ENCODE data around the gene ATP2C2.

The ATP2C2 gene

DNA sequence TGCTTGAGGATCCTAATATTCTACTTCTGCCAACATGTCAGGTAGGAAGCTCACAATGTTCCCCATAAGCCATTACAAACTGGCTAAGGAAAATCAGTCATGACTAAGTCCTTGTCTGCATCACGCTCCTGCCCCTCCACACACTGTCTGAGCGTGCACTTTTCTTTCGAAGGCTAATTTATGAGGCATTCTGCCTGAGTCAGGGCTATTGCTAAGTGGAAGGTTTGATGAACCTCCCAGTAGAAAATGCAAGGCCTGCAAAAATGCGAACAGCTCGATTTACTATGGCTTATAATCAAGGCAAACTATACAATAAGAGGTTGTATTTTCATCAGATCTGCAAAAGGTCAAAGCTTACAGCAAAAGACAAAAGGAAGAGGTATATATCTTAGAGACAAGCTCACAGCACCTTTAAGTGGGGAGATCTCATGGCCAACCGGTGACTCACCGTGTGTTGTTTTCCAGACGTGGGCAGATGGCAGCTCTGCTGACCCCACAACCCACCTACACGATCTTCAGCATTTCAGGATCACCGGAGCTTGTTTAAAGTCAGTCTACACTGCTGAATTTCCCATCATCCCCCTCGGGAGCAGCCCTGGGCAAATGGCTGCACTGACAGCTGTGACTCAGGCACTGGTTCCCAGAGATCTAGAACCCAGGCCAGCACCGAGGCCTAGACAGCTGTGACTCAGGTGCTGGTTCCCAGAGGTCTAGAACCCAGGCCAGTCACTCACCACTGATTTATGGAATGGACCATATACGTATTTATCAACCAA lies 110.0 kb downstream of the ATP2C2 start:
- no peak for DNase-seq

GRCh38 chr16:84479716-84480450 lies 111.5 kb downstream of the ATP2C2 start:
- no peak for DNase-seq

GRCh38 chr16:84481051-84481735 lies 112.9 kb downstream of the ATP2C2 start:
- DNase-seq = no peak

GRCh38 chr16:84482001-84482891 lies 113.9 kb downstream of the ATP2C2 start:
- DNase-seq = no peak

DNA sequence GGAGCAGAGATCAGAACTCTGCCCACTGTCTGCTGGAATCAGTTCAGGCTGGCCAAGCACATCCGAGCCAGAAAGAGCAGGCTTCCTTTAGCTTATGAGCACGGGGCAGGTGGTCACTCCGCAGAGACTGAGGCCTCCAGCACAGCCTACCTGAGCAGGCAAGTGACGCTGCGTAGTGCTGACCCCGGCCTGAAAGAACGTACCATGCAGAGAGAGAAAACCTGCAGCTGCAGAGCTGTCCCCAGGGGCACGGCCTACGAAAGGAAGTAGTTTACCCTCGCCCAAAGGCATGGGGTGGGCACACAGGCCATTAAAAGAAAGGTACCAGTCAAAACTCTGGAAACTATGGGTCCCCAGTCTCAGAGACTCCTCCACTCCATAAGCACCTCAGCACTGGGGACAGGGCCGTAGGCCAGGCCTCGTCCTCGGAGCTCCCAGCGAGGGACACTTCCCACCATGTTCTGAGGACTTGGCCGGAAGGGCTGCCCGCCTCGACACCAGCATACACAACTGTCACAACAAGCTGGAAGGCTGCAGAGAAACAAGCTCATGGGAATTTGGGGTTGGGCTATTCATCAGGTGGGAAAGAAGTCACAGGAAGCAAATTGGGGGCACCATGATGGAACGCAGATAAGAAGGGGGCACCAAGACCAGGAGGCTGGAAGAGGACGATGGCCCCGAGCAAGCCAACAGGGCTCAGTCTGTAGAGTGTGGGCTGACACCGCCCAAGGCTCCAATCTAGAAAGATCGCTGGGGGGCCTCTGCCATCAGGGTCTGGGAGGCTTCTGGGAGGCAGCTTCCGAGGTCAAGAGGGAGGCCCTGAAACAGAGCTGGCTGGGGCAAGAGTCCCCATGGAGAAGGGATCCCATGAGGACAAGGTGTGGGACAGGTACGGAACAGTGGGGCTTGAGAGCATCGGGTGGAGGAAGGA lies 114.9 kb downstream of the ATP2C2 start:
- DNase-seq = no peak

- DNase-seq = no peak
Measured at GRCh38 chr16:84483882-84484565, 115.7 kb downstream of the ATP2C2 start.

- DNase-seq = no peak
Measured at GRCh38 chr16:84484579-84485254, 116.4 kb downstream of the ATP2C2 start.

GRCh38 chr16:84485255-84486010 lies 117.1 kb downstream of the ATP2C2 start:
- DNase-seq = no peak

GRCh38 chr16:84486126-84486525 lies 117.8 kb downstream of the ATP2C2 start:
- no peak for DNase-seq

GRCh38 chr16:84486551-84487235 lies 118.4 kb downstream of the ATP2C2 start:
- DNase-seq = no peak

GRCh38 chr16:84487358-84487757 lies 119.0 kb downstream of the ATP2C2 start:
- DNase-seq = no peak

DNA sequence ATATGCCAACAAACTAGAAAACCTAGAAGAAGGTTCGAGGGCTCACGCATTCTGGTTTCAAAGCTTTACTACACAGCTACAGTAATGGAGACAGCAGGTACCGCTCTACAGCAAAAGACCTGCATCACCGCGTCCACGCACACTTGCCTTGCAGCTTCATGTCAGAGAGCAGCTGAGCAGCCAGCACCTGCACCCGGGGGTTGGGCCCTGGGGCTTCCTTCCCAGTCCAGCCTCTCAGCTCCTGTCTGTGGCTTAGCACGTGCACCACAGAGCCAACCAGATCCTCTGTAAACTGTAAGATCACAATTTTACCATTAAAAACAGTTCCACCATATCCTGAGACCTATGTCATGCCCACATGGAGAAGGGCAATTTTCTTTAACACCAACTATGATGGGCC lies 120.8 kb downstream of the ATP2C2 start:
- no peak for DNase-seq

DNA sequence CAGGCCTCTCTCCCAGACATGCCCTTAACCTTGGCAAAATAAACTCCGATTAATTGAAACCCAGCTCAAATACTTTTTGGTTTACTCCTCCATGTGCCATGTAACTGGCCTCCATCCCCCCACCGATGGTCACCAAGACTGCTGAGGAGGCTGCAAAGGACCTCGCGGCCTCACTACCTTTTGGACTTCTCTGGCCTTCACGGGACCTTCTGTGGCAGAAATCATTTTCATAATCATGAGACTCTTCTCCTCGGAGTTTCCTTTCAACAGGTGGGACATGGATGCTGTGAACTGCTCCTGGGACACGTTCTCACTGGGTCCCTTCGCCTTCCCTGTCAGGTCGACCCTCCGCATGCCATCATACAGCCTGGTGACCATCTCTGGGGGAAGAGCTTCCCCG lies 127.2 kb downstream of the ATP2C2 start:
- no peak for DNase-seq

GRCh38 chr16:84496991-84497390 lies 128.7 kb downstream of the ATP2C2 start:
- DNase-seq = no peak

DNA sequence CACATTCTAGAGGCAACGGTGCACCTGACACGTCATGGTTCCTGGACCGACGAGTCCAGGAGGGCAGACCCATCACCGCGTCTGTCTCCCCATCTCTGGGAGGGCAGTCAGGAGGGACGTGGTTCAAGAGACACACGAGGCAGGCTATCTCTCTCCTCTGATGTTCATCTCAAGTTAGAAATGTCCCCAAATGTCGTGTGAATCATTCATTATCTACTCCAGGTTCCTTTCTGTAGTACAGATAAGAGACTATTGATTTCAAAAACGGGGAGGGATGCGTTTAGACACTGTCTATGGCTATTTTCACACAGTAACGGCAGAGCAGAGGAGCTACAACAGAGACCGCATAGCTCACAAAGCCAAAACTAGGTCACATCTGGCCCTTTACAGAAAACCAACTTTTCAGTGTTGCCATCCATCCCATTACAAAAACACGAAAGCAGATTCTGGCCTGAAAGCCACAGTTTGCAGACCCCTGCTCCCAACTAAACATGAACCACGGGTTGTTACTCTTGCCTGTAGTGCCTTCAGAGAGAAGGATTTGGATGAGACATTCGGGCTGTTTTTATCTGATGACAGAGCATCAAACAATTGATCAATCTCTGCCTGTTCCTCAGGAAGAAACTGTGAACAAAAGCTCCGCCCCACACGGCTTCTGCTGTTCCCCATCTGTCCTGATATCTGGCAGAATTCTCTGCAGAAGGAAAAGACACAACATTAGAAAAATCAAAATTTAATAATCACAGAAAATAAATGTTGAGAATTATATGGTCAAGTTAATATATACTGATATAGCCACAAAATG lies 129.3 kb downstream of the ATP2C2 start:
- no peak for DNase-seq

DNA sequence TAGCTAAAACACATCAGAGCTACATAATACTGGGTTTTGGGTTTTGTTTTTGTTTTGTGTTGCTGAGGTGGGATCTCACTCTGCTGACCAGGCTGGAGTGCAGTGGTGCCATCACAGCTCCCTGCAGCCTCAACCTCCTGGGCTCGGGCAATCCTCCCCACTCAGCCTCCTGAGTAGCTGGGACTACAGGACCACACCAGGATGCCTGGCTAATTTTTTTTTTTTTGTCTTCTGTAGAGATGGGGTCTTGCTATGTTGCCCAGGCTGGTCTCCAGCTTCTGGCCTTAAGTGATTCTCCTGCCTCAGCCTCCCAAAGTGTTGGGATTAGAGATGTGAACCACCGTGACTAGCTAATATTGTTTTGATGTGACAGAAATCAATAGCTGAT lies 129.9 kb downstream of the ATP2C2 start:
- DNase-seq = no peak

GRCh38 chr16:84498859-84499620 lies 130.7 kb downstream of the ATP2C2 start:
- no peak for DNase-seq

Data from stimulated activated CD4-positive, alpha-beta T cell treated with anti-CD3 and anti-CD28 coated beads, Interleukin-4, amount 100 ng/mL, for 1 hour (primary cell).